ENCODE data around the gene USP21. TPM values are rescaled to one million over a fixed set of nuclear protein-coding genes. Genes with fewer than 3 reads are reported as not detected.

USP21 gene
- total and polyA plus RNA-seq, 2 of the 13 experiments (the other 11 are each of a cell fraction or from before 2014, with no cell fraction given): 10.1 to 33.1 TPM

- ATAC-seq (peak; percentile 60), FAIRE-seq (no peak), DNase-seq (ENCODE audit: low spot score) (peak; percentile 56)
- peak overlapping the region; percentile 56 for H3K9ac ChIP-seq (ENCODE audit: insufficient read depth, low read depth, low read length)
- no peak overlapping the region for H2AFZ ChIP-seq (ENCODE audit: low read length)
- H3K4me2 ChIP-seq (ENCODE audit: low read depth, low read length): peak overlapping the region; percentile 98
- H3K27me3 ChIP-seq (ENCODE audit: control insufficient read depth in 1 of 2, insufficient read depth in 2 of 2, low read length in 2 of 2): no peaks in the 10 kb centered on the region; a peak in 1 of 5 replicates
- POLR2A ChIA-PET: interaction anchor here (0.9 to 3.5 kb wide), 13 partner anchors 18 to 202 kb away, joined by 3 to 44 read pairs (median 4); partner anchors contain the start of genes APOA2, B4GALT3, CFAP126 and PPOX
- H3K79me2 ChIP-seq (ENCODE audit: insufficient read depth, low read length): peaks cover 9% of the 10 kb centered on the region
- WGBS (ENCODE audit: low lambda C conversion rate): 2% methylated on average over 7 of the region's 20 CpGs
- intact Hi-C loops (cut with micrococcal nuclease; ENCODE audit: unreplicated experiment): loop anchor here (1.0 kb wide), 1 partner anchor 27 kb away; no protein-coding TSS in a partner anchor
- CTCF ChIA-PET (ENCODE audit: low intra/inter-chr PET ratio, low total read pairs): no interaction called here
- H3K27ac ChIP-seq (ENCODE audit: extremely low read length, insufficient read depth, low read length): no peak overlapping the region
- H3K4me1 ChIP-seq (ENCODE audit: insufficient read depth, low read length): peaks cover 68% of the 10 kb centered on the region
- H3K4me3 ChIP-seq (replicated peaks in 1 of 3; ENCODE audit: insufficient read depth in 1 of 3, low read depth in 2 of 3, low read length in 3 of 3): peak overlapping the region; percentile 54 to 85 (median 56)
- in situ Hi-C loops (cut with HindIII; ENCODE audit: extremely low pct_ligation_motif_present, low pct_unique_long_range_greater_than_20kb): loop anchor here (5.0 kb wide), 1 partner anchor 184 kb away; no protein-coding TSS in a partner anchor
- BruUV-seq (replicated peaks): no TSS peak
- no peaks in the 10 kb centered on the region for H4K20me1 ChIP-seq (ENCODE audit: insufficient read depth, low read length)
- peaks cover 0 to 2% of the 10 kb centered on the region in 2 experiments; a peak in 1 of 5 replicates for H3K36me3 ChIP-seq (replicated peaks in 1 of 2; ENCODE audit: control insufficient read depth in 1 of 2, insufficient read depth in 2 of 2, low read length in 2 of 2)
- H3K9me3 ChIP-seq (ENCODE audit: low read length): no peaks in the 10 kb centered on the region
- TF ChIP-seq ARID4A (CRISPR knock-in tag; IDR thresholded peaks at IDR 0.05; ENCODE audit: borderline replicate concordance) (peak; percentile 32; the same call in 1 of the 2 replicates), ZKSCAN5 (CRISPR knock-in tag; IDR thresholded peaks at IDR 0.05) (no peak), SP5 (CRISPR knock-in tag; IDR thresholded peaks at IDR 0.05; ENCODE audit: borderline replicate concordance, low read depth) (no peak), CHD2 (IDR thresholded peaks at IDR 0.05; ENCODE audit: low read depth, low read length) (no peak), ZNF530 (CRISPR knock-in tag; IDR thresholded peaks at IDR 0.05; ENCODE audit: low read depth) (no peak), CERS6 (CRISPR knock-in tag; IDR thresholded peaks at IDR 0.05) (no peak), MED8 (CRISPR knock-in tag; IDR thresholded peaks at IDR 0.05; ENCODE audit: insufficient replicate concordance) (no peak), PREB (CRISPR knock-in tag; IDR thresholded peaks at IDR 0.05) (no peak), SP4 (CRISPR knock-in tag; IDR thresholded peaks at IDR 0.05) (no peak), ZUFSP (CRISPR knock-in tag; IDR thresholded peaks at IDR 0.05; ENCODE audit: borderline replicate concordance) (no peak), GMEB1 (CRISPR knock-in tag; IDR thresholded peaks at IDR 0.05; ENCODE audit: borderline replicate concordance) (peak; percentile 39; the same call in 1 of the 2 replicates)
Observed at GRCh38 chr1:161198194-161198896, 39.0 kb downstream of the USP21 start.
